GM10248 (cell line): Measurements from ENCODE around the gene ARMH3.
"Not testable (repeated sequence)": the region's sequence is repeated elsewhere in the genome, so short reads cannot be mapped to it uniquely, and the experiment has no call there.

Experiments
- CTCF ChIA-PET: fragments of 300-600 bp; sonication (Branson Sonifier 250); formaldehyde crosslinking; extraction: SDS; loops from one replicate; lab custom pipeline; 2021; ENCODE audit warnings: antibody characterized with exemption; lab: Yijun Ruan, JAX
- POLR2A ChIA-PET: fragments of 350-650 bp; sonication (Branson Sonifier 250); formaldehyde crosslinking; extraction: SDS; loops from one replicate; lab custom pipeline; 2020; ENCODE audit warnings: antibody characterized with exemption; lab: Yijun Ruan, JAX
- DNase-seq: peaks from one replicate; pipeline ENCODE4 v3.0.0; 2012; ENCODE audit errors: extremely low spot score
- CTCF ChIP-seq: IDR thresholded peaks from 2 replicates; pipeline ENCODE4 v1.5.1; 2012; ENCODE audit warnings: mild to moderate bottlenecking, low read depth; ENCODE audit errors: extremely low read depth, missing control alignments, control extremely low read depth

Gene ARMH3

GRCh38 chr10:101997803-101998202 is 58.2 kb downstream of the ARMH3 start:
- POLR2A ChIA-PET, result no interaction called here
- CTCF ChIA-PET, result interaction anchor here (0.9 to 3.6 kb wide), 13 partner anchors 11 to 162 kb away, joined by 3 to 42 read pairs (median 4); partner anchors contain the start of gene KCNIP2

GRCh38 chr10:101995451-101996063 is 60.4 kb downstream of the ARMH3 start:
- ChIA-PET POLR2A (no interaction called here), CTCF (interaction anchor here (1.0 to 3.6 kb wide), 13 partner anchors 12 to 155 kb away, joined by 3 to 42 read pairs (median 6); no protein-coding TSS in a partner anchor)
- no peak for DNase-seq
- TF ChIP-seq CTCF, result no peak

More at GRCh38 chr10:101997803-101998202, 58.2 kb downstream of the ARMH3 start:
- DNase-seq, result no peak
- TF ChIP-seq CTCF, result no peak

GRCh38 chr10:101993651-101994200 is 62.2 kb downstream of the ARMH3 start:
- DNase-seq, result no peak
- no peak for TF ChIP-seq CTCF
- CTCF ChIA-PET, result interaction anchor here (0.7 to 2.8 kb wide), 9 partner anchors 16 to 153 kb away, joined by 3 to 12 read pairs (median 4); no protein-coding TSS in a partner anchor
- POLR2A ChIA-PET, result interaction anchor here (0.5 kb wide), 1 partner anchor 31 kb away, joined by 3 read pairs; no protein-coding TSS in a partner anchor

- POLR2A ChIA-PET, result no interaction called here
- CTCF ChIA-PET, result interaction anchor here (0.8 to 2.8 kb wide), 5 partner anchors 17 to 152 kb away, joined by 3 to 12 read pairs (median 3); no protein-coding TSS in a partner anchor
- no peak for TF ChIP-seq CTCF
- no peak for DNase-seq
Observed at GRCh38 chr10:101993221-101993620, 62.8 kb downstream of the ARMH3 start.

GRCh38 chr10:101987136-101987535 is 68.8 kb downstream of the ARMH3 start:
- POLR2A ChIA-PET, result no interaction called here
- no peak for TF ChIP-seq CTCF
- DNase-seq, result no peak
- CTCF ChIA-PET, result interaction anchor here (0.8 to 1.8 kb wide), 6 partner anchors 11 to 112 kb away, joined by 3 to 6 read pairs (median 3); no protein-coding TSS in a partner anchor

GRCh38 chr10:101986624-101986971 is 69.4 kb downstream of the ARMH3 start:
- CTCF ChIA-PET, result interaction anchor here (0.8 to 1.8 kb wide), 6 partner anchors 11 to 112 kb away, joined by 3 to 6 read pairs (median 3); no protein-coding TSS in a partner anchor
- TF ChIP-seq CTCF, result no peak
- POLR2A ChIA-PET, result no interaction called here
- no peak for DNase-seq

- CTCF ChIA-PET, result interaction anchor here (1.3 to 3.1 kb wide), 5 partner anchors 10 to 140 kb away, joined by 3 to 14 read pairs (median 7); no protein-coding TSS in a partner anchor
- POLR2A ChIA-PET, result not testable (repeated sequence)
Observed at GRCh38 chr10:101980677-101981076, 75.3 kb downstream of the ARMH3 start.

More at GRCh38 chr10:101980677-101981076, 75.3 kb downstream of the ARMH3 start:
- DNase-seq, result not testable (repeated sequence)
